Vagina (tissue), 2 donors: Measurements from ENCODE around the gene CCR7. TPM values are rescaled to one million over a fixed set of nuclear protein-coding genes. Genes with fewer than 3 reads are reported as not detected.

Source experiments
- DNase-seq, 2 donors: peaks; one replicate each; pipeline ENCODE4 v3.0.0-alpha.2; 2017; ENCODE audit errors: extremely low spot score in 2 of 2
- H3K27ac ChIP-seq: fragments of 200-600 bp; sonication (generic); one replicate; pipeline ENCODE4 v1.5.1; 2019
- H3K27me3 ChIP-seq: fragments of 200-600 bp; sonication (generic); one replicate; pipeline ENCODE4 v1.5.1; 2019
- H3K36me3 ChIP-seq, 2 donors: fragments of 200-600 bp; sonication (generic); one replicate each; pipeline ENCODE4 v1.5.1; 2017 to 2019
- H3K4me1 ChIP-seq: fragments of 200-600 bp; sonication (generic); one replicate; pipeline ENCODE4 v1.5.1; 2019
- H3K4me3 ChIP-seq, 2 donors: fragments of 200-600 bp; sonication (generic); 1 replicate in 1 of 2; 2 replicates in 1 of 2; pipeline ENCODE4 v1.5.1; 2016 to 2019
- H3K9me3 ChIP-seq: fragments of 200-600 bp; sonication (generic); one replicate; pipeline ENCODE4 v1.5.1; 2019
- CTCF ChIP-seq, 3 experiments: fragments of 450-650 bp in 2 of 3; fragments of 200-600 bp in 1 of 3; sonication (generic) in 1 of 3; IDR thresholded peaks; one replicate each; pipeline ENCODE4 v1.5.1; 2017 to 2019; ENCODE audit warnings: antibody characterized with exemption in 3 of 3, mild to moderate bottlenecking in 2 of 3, moderate library complexity in 2 of 3
- POLR2A ChIP-seq, 2 donors: fragments of 450-650 bp; IDR thresholded peaks; one replicate each; pipeline ENCODE4 v1.6.1; 2017; ENCODE audit warnings: antibody characterized with exemption in 2 of 2, mild to moderate bottlenecking in 2 of 2, moderate library complexity in 2 of 2
- POLR2AphosphoS5 ChIP-seq, 2 donors: sonication (generic); formaldehyde crosslinking; IDR thresholded peaks; one replicate each; pipeline ENCODE4 v1.9.0; 2017; ENCODE audit warnings: antibody characterized with exemption in 2 of 2, mild to moderate bottlenecking in 2 of 2, low read depth in 1 of 2; ENCODE audit not compliant: insufficient read depth in 1 of 2
- intact Hi-C: fragments of 100-400 bp; cut with DNase I; formaldehyde crosslinking; loops from one replicate; pipeline ENCODE4 v1.15.1; 2023
- total RNA-seq: library from RNA; depleted of rRNA; stranded (reverse); fragments of >200 nt; gene quantifications from one replicate; pipeline ENCODE4 v1.2.3, GENCODE V29; 2016

CCR7 gene
- total RNA-seq, 1 donor from 2014 or later = not detected

- Histone ChIP-seq H3K36me3 (no peaks in the 10 kb centered on the region), H3K27ac (no peak overlapping the region), H3K4me3 (no peak overlapping the region), H3K4me1 (peaks cover 72% of the 10 kb centered on the region), H3K9me3 (no peaks in the 10 kb centered on the region), H3K27me3 (no peaks in the 10 kb centered on the region)
- peak in 1 of 2 donors; percentile 71 for DNase-seq
- no peak for TF ChIP-seq POLR2A (IDR thresholded peaks at IDR 0.05)
- no peak for TF ChIP-seq POLR2AphosphoS5 (IDR thresholded peaks at IDR 0.05; ENCODE audit: insufficient read depth in 1 of 2, low read depth in 1 of 2)
- no peak for TF ChIP-seq CTCF (IDR thresholded peaks at IDR 0.05)
- intact Hi-C loops = no loop called here
Observed at GRCh38 chr17:40545660-40546059, 19.6 kb downstream of the CCR7 start.

GRCh38 chr17:40542558-40543411, 22.5 kb downstream of the CCR7 start:
- no peaks in the 10 kb centered on the region for H3K27me3 ChIP-seq
- peak overlapping the region; percentile 91 for H3K27ac ChIP-seq
- no peak overlapping the region for H3K4me3 ChIP-seq
- TF ChIP-seq CTCF (IDR thresholded peaks at IDR 0.05) = no peak
- peak; percentile 91 to 97 for TF ChIP-seq POLR2AphosphoS5 (IDR thresholded peaks at IDR 0.05; ENCODE audit: insufficient read depth in 1 of 2, low read depth in 1 of 2)
- H3K4me1 ChIP-seq = peaks cover 72% of the 10 kb centered on the region
- DNase-seq = peak in 1 of 2 donors; percentile 99
- intact Hi-C loops = loop anchor here (1.0 kb wide), 1 partner anchor 9 kb away; no protein-coding TSS in a partner anchor
- no peaks in the 10 kb centered on the region for H3K36me3 ChIP-seq
- no peaks in the 10 kb centered on the region for H3K9me3 ChIP-seq

DNA sequence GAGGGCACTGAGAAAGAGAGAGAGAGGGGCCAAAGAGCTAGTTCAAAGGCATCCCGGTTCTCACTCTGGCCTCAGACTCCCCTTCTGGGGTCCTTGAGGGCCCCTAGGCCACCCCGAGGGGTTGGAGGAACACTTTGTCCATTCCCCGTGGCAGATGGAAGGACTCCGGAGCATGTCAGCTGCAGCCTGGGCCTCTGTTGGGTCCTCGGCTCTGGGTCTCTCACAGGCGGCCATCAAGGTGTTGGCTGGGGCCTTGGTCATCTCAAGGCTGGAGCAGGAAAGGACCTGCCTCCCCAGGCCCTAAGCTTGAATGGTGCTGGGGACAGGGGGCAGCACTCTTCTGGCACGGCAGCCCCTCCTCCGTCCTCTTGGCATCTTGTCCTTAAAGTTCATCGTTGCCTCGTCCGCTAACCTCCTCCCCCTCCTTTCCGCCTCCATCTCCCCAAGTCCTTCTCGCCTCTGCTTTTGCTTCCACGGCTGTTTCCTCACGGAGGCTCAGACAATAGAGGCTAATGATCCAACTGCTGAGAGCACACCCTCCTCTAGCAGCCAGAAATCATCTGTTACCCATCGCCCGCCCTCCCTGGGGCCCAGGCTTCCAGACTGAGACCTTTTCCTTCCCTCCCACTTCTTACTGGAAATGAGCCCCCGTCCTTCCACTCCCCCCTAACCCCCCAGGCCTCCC, 23.3 kb downstream of the CCR7 start:
- peak overlapping the region; percentile 91 for H3K27ac ChIP-seq
- H3K4me3 ChIP-seq = no peak overlapping the region
- no peak for DNase-seq
- TF ChIP-seq POLR2A (IDR thresholded peaks at IDR 0.05) (peak in 1 of 2 donors; percentile 13), CTCF (IDR thresholded peaks at IDR 0.05) (no peak)
- no peaks in the 10 kb centered on the region for H3K9me3 ChIP-seq
- H3K36me3 ChIP-seq = no peaks in the 10 kb centered on the region
- H3K4me1 ChIP-seq = peaks cover 72% of the 10 kb centered on the region
- intact Hi-C loops = loop anchor here (1.0 kb wide), 1 partner anchor 9 kb away; no protein-coding TSS in a partner anchor
- H3K27me3 ChIP-seq = no peaks in the 10 kb centered on the region

GRCh38 chr17:40541060-40541872, 24.0 kb downstream of the CCR7 start:
- TF ChIP-seq CTCF (IDR thresholded peaks at IDR 0.05) (no peak), POLR2AphosphoS5 (IDR thresholded peaks at IDR 0.05; ENCODE audit: insufficient read depth in 1 of 2, low read depth in 1 of 2) (no peak), POLR2A (IDR thresholded peaks at IDR 0.05) (no peak)
- Histone ChIP-seq H3K9me3 (no peaks in the 10 kb centered on the region), H3K27me3 (no peaks in the 10 kb centered on the region), H3K4me3 (no peak overlapping the region), H3K36me3 (no peaks in the 10 kb centered on the region), H3K4me1 (peaks cover 78% of the 10 kb centered on the region), H3K27ac (peak overlapping the region; percentile 91)
- intact Hi-C loops = no loop called here
- DNase-seq = no peak
